ENCODE data around the gene TBC1D32.
"Not testable (repeated sequence)": the region's sequence is repeated elsewhere in the genome, so short reads cannot be mapped to it uniquely, and the experiment has no call there.

Gene TBC1D32

DNA sequence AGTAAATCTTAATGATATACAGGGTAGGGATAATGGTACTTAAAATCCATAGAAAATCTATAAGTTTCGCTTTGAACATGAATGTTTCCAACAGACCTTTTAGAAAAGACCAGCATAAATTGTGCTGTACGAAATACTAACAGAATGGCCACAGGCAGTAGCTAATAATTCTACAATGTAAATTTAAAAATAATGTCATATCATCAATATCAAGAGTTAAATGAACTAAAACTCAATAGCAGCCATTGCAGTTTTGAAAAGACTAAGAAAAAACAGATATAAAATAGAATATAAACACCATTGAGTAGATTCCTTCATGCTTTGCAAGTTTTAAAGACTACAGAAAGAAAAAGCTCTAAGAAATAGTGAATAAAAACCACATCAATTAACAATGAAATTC, 14.7 kb downstream of the TBC1D32 start:
- Histone ChIP-seq H3K9ac (ENCODE audit: low read depth, low read length) (no peak overlapping the region), H3K27ac (ENCODE audit: low read depth, low read length) (no peak overlapping the region), H3K36me3 (ENCODE audit: control insufficient read depth, insufficient read depth, low read length) (peaks cover 4% of the 10 kb centered on the region; the same call in 1 of the 2 replicates), H3K4me3 (ENCODE audit: low read depth, low read length) (no peak overlapping the region), H3K9me3 (ENCODE audit: control insufficient read depth, insufficient read depth, low read length) (no peaks in the 10 kb centered on the region), H3K27me3 (ENCODE audit: control insufficient read depth, insufficient read depth, low read length) (no peaks in the 10 kb centered on the region), H3K4me1 (ENCODE audit: control insufficient read depth, insufficient read depth, low read length) (peaks cover 5% of the 10 kb centered on the region; the same call in 1 of the 2 replicates)

DNA sequence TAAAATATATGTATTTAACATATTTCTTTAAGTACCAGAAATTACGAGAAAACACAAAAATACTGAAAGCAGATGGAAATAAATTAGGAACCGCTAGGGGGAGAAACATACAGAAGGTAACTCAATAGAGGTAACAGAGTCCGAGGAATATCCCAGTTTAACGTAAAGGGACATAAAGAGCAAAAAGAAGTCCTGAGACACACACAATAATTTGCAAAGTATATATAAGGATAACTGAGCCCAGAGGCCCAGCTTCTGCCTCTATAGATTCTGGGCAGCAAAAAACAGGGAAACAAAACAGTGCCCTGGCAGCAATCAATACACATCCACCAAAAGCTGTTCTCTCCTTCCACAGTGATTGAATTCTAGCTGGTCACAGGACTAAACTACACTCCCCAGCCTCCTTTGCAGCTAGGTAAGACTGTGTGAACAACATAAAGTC, 15.1 kb downstream of the TBC1D32 start:
- Histone ChIP-seq H3K27ac (ENCODE audit: low read depth, low read length) (no peak overlapping the region), H3K4me3 (ENCODE audit: low read depth, low read length) (peak overlapping the region; percentile 50), H3K9me3 (ENCODE audit: control insufficient read depth, insufficient read depth, low read length) (no peaks in the 10 kb centered on the region), H3K27me3 (ENCODE audit: control insufficient read depth, insufficient read depth, low read length) (no peaks in the 10 kb centered on the region), H3K4me1 (ENCODE audit: control insufficient read depth, insufficient read depth, low read length) (peaks cover 5% of the 10 kb centered on the region; the same call in 1 of the 2 replicates), H3K36me3 (ENCODE audit: control insufficient read depth, insufficient read depth, low read length) (peaks cover 4% of the 10 kb centered on the region; the same call in 1 of the 2 replicates), H3K9ac (ENCODE audit: low read depth, low read length) (no peak overlapping the region)

DNA sequence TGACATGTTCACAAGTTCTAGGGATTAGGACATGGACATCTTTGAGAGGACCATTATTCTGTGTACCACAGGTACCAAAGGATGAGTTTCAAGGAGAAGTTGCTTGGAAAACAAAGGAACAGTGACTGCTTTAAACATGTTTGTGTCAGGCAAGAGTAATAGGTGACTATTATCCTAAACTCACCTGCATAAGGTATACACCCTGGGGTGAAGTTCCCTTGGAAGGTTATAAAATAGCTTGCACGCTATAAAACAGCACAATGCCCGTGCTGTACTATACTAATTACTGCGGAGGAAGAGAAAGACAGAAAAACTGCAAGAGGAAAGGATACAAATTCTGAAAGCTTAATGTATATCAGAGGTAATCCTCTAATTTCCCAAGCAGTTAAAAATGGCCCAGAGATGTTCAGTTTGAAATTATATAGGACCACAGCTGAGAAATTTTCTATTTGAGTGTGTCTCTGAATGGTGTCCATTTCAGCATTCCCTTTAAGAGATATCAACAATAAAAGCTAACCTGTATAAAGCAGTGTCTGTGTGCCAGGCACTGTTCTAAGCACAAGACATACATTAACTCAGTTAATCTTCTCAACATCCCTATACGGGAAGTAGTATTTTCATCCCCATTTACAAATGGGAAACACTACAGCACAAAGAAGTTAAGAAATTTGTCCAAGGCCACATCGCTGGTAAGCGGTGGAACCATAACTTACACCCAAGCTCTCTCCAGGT, 19.7 kb downstream of the TBC1D32 start:
- no peak overlapping the region for H3K27ac ChIP-seq (ENCODE audit: low read depth, low read length)
- H3K9me3 ChIP-seq (ENCODE audit: control insufficient read depth, insufficient read depth, low read length), result no peaks in the 10 kb centered on the region
- H3K36me3 ChIP-seq (ENCODE audit: control insufficient read depth, insufficient read depth, low read length), result no peaks in the 10 kb centered on the region
- H3K4me1 ChIP-seq (ENCODE audit: control insufficient read depth, insufficient read depth, low read length), result peaks cover 5% of the 10 kb centered on the region; the same call in 1 of the 2 replicates
- H3K4me3 ChIP-seq (ENCODE audit: low read depth, low read length), result no peak overlapping the region
- no peaks in the 10 kb centered on the region for H3K27me3 ChIP-seq (ENCODE audit: control insufficient read depth, insufficient read depth, low read length)
- no peak overlapping the region for H3K9ac ChIP-seq (ENCODE audit: low read depth, low read length)

DNA sequence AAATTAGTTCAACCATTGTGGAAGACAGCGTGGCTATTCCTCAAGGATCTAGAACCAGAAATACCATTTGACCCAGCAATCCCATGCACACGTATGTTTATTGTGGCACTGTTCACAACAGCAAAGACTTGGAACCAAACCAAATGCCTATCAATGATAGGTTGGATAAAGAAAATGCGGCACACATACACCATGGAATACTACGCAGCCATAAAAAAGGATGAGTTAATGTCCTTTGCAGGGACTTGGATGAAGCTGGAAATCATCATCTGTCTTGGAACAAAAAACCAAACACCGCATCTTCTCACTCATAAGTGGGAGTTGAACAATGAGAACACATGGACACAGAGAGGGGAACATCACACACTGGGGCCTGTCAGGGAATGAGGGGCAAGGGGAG, 22.5 kb downstream of the TBC1D32 start:
- not testable (repeated sequence) for H3K4me3 ChIP-seq (ENCODE audit: low read depth, low read length); H3K4me1 ChIP-seq (ENCODE audit: control insufficient read depth, insufficient read depth, low read length); H3K27me3 ChIP-seq (ENCODE audit: control insufficient read depth, insufficient read depth, low read length); H3K27ac ChIP-seq (ENCODE audit: low read depth, low read length); H3K36me3 ChIP-seq (ENCODE audit: control insufficient read depth, insufficient read depth, low read length); H3K9ac ChIP-seq (ENCODE audit: low read depth, low read length); H3K9me3 ChIP-seq (ENCODE audit: control insufficient read depth, insufficient read depth, low read length)

DNA sequence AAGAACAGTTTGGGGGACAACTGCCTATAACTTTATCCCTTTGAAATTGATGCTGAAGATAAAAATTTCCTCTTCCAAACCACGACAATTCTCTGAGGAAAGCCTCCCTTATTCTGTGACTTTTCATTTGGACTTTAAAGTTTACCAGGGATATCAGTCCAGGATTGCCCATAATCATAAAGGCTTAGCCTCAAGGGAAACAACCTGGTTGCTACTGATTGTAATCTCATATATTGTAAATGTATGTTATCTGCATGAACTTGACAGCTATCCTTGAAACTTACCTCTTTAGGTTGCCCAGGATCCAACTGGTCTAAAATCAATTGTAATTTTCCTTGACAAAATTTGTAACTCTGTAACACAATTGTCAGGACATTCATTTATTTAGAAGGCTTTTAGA, 23.8 kb downstream of the TBC1D32 start:
- no peaks in the 10 kb centered on the region for H3K36me3 ChIP-seq (ENCODE audit: control insufficient read depth, insufficient read depth, low read length)
- H3K27ac ChIP-seq (ENCODE audit: low read depth, low read length), result no peak overlapping the region
- no peak overlapping the region for H3K4me3 ChIP-seq (ENCODE audit: low read depth, low read length)
- no peak overlapping the region for H3K9ac ChIP-seq (ENCODE audit: low read depth, low read length)
- H3K4me1 ChIP-seq (ENCODE audit: control insufficient read depth, insufficient read depth, low read length), result no peaks in the 10 kb centered on the region
- no peaks in the 10 kb centered on the region for H3K9me3 ChIP-seq (ENCODE audit: control insufficient read depth, insufficient read depth, low read length)
- no peaks in the 10 kb centered on the region for H3K27me3 ChIP-seq (ENCODE audit: control insufficient read depth, insufficient read depth, low read length)

DNA sequence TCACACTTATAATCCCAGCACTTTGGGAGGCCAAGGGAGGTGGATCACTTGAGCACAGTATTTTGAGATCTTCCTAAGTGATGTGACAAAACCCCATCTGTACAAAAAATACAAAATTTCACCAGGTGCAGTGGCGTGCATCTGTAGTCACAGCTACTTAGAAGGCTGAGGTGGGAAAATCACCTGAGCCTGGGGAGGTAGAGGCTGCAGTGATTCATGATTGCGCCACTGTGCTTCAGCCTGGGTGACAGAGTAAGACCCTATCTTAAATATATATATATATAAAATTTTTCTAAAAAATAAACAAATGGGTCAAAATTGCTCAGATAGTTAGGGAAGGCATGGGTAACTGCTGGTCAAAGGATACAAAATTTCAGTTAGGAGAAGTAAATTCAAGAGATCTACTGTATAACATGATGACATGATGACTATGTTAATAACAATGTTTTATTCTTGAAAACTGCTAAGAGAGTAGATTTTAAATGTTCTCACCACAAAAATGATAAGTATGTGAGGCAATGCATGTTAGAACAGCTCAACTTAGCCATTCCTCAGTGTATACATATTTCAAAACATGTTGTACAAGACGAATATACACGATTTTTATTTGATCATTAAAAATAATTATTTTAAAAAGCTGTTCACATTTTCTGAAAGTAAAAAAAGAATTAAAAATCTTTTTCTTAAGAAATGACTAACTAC, 24.4 kb downstream of the TBC1D32 start:
- H3K4me3 ChIP-seq (ENCODE audit: low read depth, low read length), result no peak overlapping the region
- H3K27ac ChIP-seq (ENCODE audit: low read depth, low read length), result no peak overlapping the region
- H3K4me1 ChIP-seq (ENCODE audit: control insufficient read depth, insufficient read depth, low read length), result no peaks in the 10 kb centered on the region
- H3K9me3 ChIP-seq (ENCODE audit: control insufficient read depth, insufficient read depth, low read length), result no peaks in the 10 kb centered on the region
- H3K27me3 ChIP-seq (ENCODE audit: control insufficient read depth, insufficient read depth, low read length), result no peaks in the 10 kb centered on the region
- no peaks in the 10 kb centered on the region for H3K36me3 ChIP-seq (ENCODE audit: control insufficient read depth, insufficient read depth, low read length)
- no peak overlapping the region for H3K9ac ChIP-seq (ENCODE audit: low read depth, low read length)

DNA sequence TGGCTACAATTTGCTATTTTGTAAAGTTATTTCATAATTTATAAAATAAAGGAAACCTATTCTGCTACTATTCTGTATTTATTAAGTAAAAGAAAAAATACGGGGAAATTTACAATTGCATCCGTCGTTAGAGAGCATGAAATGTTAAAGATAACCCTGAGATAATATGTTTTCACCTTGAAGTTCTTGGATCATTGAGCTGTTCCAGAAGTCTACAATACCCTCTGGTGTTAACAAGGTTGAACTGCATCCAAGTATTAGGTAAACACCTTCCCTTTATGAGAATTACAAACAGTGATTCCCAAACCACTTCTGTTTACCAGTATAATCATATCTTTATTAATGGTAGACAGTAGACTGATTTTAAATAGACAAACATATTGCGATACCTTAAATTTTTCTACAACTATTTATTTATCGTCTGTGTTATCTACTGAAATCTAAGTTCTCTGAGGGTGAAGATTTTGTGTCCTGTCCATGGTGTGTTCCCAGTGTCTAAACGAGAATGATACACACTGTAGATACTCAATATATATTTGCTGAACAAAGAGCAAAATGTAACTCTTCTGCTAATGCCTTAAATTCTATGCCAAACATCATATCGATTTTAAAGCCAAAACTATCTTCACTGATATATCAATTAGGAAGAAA, 28.2 kb downstream of the TBC1D32 start:
- Histone ChIP-seq H3K9me3 (ENCODE audit: control insufficient read depth, insufficient read depth, low read length) (no peaks in the 10 kb centered on the region), H3K4me3 (ENCODE audit: low read depth, low read length) (no peak overlapping the region), H3K27me3 (ENCODE audit: control insufficient read depth, insufficient read depth, low read length) (no peaks in the 10 kb centered on the region), H3K27ac (ENCODE audit: low read depth, low read length) (no peak overlapping the region), H3K36me3 (ENCODE audit: control insufficient read depth, insufficient read depth, low read length) (no peaks in the 10 kb centered on the region), H3K9ac (ENCODE audit: low read depth, low read length) (no peak overlapping the region), H3K4me1 (ENCODE audit: control insufficient read depth, insufficient read depth, low read length) (no peaks in the 10 kb centered on the region)

DNA sequence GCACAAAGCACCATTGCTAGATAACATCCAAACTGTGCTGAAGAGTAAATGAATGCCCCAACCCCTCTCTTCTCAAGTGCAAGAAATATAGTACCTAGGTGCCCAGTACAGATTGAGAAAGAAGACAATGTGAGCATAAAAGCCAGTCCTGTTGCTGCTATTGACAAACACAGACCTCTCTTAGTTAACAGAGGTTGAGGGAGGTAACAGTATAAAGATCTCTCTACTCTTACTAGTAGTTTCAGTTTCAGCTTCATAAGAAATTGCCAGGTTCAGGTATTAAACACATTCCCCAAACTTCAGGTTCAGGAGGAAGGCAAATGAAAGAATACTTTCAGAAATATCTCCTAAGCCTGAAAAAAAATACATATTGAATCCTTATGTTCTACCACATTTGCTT, 31.4 kb downstream of the TBC1D32 start:
- Histone ChIP-seq H3K27ac (ENCODE audit: low read depth, low read length) (no peak overlapping the region), H3K4me1 (ENCODE audit: control insufficient read depth, insufficient read depth, low read length) (no peaks in the 10 kb centered on the region), H3K9me3 (ENCODE audit: control insufficient read depth, insufficient read depth, low read length) (no peaks in the 10 kb centered on the region), H3K27me3 (ENCODE audit: control insufficient read depth, insufficient read depth, low read length) (no peaks in the 10 kb centered on the region), H3K4me3 (ENCODE audit: low read depth, low read length) (no peak overlapping the region), H3K9ac (ENCODE audit: low read depth, low read length) (no peak overlapping the region), H3K36me3 (ENCODE audit: control insufficient read depth, insufficient read depth, low read length) (no peaks in the 10 kb centered on the region)

DNA sequence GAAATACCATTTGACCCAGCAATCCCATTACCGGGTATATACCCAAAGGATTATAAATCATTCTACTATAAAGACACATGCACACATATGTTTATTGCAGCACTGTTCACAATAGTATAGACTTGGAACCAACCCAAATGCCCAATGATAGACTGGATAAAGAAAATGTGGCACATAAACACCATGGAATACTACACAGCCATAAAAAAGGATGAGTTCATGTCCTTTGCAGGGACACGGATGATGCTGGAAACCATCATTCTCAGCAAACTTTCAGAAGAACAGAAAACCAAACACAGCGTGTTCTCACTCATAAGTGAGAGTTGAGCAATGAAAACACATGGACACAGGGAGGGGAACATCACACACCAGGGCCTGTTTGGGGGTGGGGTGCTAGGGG, 33.1 kb downstream of the TBC1D32 start:
- H3K9me3 ChIP-seq (ENCODE audit: control insufficient read depth, insufficient read depth, low read length); H3K9ac ChIP-seq (ENCODE audit: low read depth, low read length); H3K4me1 ChIP-seq (ENCODE audit: control insufficient read depth, insufficient read depth, low read length); H3K27me3 ChIP-seq (ENCODE audit: control insufficient read depth, insufficient read depth, low read length); H3K27ac ChIP-seq (ENCODE audit: low read depth, low read length); H3K4me3 ChIP-seq (ENCODE audit: low read depth, low read length); H3K36me3 ChIP-seq (ENCODE audit: control insufficient read depth, insufficient read depth, low read length): not testable (repeated sequence)

DNA sequence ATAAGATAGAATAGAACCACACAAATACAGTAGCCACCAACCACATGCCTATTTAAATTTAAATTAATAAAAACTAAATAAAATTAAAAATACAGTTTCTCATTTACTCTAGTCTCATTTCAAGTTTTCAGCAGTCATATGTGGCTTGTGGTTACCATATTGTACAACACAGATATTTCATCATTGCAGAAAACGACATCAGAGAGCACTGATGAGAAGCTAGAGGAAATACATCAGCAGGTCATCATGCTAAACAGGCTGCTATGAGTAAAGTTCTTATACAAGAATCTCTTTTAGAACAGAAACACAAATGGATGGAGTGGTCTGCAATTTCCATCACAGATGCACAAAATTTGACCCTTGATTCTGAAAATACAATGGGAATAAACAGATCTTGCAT, 36.6 kb downstream of the TBC1D32 start:
- Histone ChIP-seq H3K4me3 (ENCODE audit: low read depth, low read length) (no peak overlapping the region), H3K36me3 (ENCODE audit: control insufficient read depth, insufficient read depth, low read length) (no peaks in the 10 kb centered on the region), H3K9me3 (ENCODE audit: control insufficient read depth, insufficient read depth, low read length) (no peaks in the 10 kb centered on the region), H3K27me3 (ENCODE audit: control insufficient read depth, insufficient read depth, low read length) (no peaks in the 10 kb centered on the region), H3K4me1 (ENCODE audit: control insufficient read depth, insufficient read depth, low read length) (peaks cover 14% of the 10 kb centered on the region), H3K9ac (ENCODE audit: low read depth, low read length) (no peak overlapping the region), H3K27ac (ENCODE audit: low read depth, low read length) (no peak overlapping the region)

DNA sequence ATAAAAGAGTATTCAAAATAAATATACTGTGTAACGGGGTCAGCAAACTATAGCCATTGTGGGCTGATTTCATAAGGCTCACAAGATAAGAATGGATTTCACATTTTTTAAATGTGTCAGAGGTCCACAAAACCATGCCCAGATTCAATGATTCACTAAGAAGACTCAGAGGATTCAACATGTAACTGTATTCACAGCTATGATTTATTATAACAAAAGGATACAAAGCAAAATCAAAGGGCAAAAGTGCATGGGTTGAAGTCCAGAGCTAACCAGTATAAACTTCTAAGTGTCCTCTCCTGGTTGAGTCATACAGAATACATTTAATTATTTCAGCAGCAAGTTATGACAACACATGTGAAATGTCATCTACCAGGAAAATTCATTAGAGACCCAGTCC, 49.2 kb downstream of the TBC1D32 start:
- H3K9me3 ChIP-seq (ENCODE audit: control insufficient read depth, insufficient read depth, low read length), result no peaks in the 10 kb centered on the region
- no peak overlapping the region for H3K27ac ChIP-seq (ENCODE audit: low read depth, low read length)
- H3K4me3 ChIP-seq (ENCODE audit: low read depth, low read length), result no peak overlapping the region
- no peaks in the 10 kb centered on the region for H3K4me1 ChIP-seq (ENCODE audit: control insufficient read depth, insufficient read depth, low read length)
- 0 out of 2 replicates have a peak, but pooled peaks cover 2% of the 10 kb centered on the region for H3K36me3 ChIP-seq (ENCODE audit: control insufficient read depth, insufficient read depth, low read length)
- no peaks in the 10 kb centered on the region for H3K27me3 ChIP-seq (ENCODE audit: control insufficient read depth, insufficient read depth, low read length)
- no peak overlapping the region for H3K9ac ChIP-seq (ENCODE audit: low read depth, low read length)
